ENCODE results near the gene ACY1.
"Not testable (repeated sequence)": the region's sequence is repeated elsewhere in the genome, so short reads cannot be mapped to it uniquely, and the experiment has no call there.

ACY1 gene

DNA sequence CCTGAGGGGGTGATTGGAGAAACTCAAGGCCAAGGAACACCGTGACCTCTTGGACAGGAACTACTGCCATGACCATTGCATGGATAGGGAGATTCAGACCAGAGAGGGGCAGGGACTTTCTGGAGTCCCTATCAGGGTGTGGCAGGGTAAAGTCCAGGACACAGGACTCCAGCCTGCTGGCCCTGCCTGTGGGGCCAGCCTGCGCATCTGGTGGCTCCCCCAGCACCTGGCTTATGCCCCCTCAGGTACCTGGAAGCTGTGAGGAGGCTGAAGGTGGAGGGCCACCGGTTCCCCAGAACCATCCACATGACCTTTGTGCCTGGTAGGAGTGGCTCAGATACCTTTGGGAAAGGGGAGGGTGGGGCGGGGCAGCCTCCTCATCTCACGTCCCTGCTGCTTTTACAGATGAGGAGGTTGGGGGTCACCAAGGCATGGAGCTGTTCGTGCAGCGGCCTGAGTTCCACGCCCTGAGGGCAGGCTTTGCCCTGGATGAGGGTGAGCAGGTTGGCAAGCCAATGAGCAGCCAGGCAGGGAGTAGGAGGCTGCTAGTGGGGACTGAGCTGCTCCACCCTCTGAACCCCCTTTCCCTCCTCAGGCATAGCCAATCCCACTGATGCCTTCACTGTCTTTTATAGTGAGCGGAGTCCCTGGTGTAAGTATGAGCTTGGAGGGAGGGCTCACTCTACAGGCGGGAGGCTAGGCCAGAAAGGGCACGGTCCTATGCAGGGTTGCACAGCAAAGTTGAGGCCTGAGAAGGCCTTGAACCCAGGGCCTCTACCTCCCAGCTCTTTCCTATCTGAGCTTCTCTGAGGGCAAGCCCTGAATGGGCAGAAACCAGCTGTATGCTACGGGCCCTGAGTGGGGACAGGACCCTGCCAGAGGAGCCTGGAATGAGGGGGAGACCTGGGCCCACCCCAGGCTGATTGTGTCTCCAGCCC lies 2.9 kb downstream of the ACY1 start:
- DNase-seq = no peak

GRCh38 chr3:51987568-51987967 lies 4.2 kb downstream of the ACY1 start:
- no peak for DNase-seq

DNA sequence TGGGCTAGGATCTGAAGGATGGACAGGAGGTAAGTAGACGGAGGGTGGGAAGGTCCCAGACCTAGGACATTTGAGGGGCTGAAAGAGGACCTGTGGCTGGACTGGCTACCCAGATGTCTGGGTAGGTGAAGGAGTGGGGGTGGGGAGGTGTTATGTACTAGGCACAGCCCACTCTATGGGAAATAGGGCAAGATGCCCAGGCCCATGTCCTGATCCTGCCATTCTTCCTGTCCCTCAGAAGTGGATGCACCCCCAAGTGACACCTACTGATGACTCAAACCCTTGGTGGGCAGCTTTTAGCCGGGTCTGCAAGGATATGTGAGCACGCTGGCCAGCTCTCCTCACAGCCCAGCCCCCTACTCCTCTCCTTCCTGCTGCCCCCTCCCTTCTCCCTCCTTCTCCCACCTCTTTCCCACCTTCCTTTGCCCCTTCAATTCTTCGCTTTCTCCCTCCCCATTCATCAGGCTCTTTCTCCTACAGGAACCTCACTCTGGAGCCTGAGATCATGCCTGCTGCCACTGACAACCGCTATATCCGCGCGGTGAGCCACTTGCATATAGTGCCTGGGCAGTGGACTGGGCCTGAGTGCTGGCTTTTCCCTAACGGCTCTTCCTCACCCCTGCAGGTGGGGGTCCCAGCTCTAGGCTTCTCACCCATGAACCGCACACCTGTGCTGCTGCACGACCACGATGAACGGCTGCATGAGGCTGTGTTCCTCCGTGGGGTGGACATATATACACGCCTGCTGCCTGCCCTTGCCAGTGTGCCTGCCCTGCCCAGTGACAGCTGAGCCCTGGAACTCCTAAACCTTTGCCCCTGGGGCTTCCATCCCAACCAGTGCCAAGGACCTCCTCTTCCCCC lies 5.2 kb downstream of the ACY1 start:
- no peak for DNase-seq

GRCh38 chr3:51990501-51990971 lies 7.2 kb downstream of the ACY1 start:
- not testable (repeated sequence) for DNase-seq

DNA sequence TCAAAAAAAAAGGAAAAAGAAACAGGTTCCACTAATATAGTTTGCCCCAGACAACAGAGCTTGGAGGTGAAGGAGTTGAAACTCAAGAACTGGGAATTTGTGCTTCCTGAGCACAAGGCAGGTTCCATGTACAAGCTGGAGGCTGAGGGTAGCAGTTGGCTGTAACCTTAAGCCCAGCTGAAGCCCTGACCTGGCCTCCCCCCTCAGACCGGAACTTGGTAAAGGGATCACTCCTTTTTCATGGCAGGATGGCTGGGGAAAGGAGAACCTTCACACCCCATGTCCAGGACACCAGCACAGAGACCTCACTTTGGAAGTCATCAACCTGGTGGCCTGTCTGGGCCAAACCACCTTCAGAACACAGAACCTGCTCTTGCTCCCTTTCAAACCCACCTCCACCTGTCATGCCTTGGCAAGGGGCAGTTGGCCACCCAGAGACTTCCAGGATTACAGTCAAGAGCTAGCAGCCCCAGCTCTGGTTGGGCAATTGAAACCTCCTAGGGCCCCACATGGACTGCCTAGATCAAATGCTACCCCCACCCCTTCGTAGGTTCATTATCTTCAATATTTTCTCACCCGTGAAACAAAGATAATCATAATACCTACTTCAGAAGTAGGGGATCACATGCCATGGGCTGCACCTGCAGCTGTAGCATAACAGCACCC lies 8.8 kb downstream of the ACY1 start:
- no peak for DNase-seq

DNA sequence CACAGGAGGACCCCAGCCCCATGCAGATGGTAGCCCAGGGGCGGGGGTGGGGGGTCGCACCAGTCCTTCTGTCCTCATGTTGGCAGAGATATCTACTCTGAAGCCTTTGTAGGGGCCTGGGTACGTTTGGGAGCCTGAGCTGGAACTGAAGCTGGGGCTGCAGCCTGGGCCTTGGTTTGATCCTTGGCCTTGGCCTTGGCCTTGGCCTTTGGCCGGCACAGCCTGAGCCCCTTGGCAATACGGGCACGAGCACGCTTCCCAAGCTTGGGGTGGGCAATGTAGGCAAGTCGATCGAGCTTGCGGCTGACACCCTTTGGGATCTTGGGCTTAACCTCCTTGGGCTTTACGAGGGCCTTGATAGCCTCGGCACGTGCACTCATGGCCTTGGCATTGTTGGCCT lies 10.3 kb downstream of the ACY1 start:
- not testable (repeated sequence) for DNase-seq

- DNase-seq = no peak
These were observed 11.2 kb downstream of the ACY1 start for GRCh38 chr3:51994530-51994929.

DNA sequence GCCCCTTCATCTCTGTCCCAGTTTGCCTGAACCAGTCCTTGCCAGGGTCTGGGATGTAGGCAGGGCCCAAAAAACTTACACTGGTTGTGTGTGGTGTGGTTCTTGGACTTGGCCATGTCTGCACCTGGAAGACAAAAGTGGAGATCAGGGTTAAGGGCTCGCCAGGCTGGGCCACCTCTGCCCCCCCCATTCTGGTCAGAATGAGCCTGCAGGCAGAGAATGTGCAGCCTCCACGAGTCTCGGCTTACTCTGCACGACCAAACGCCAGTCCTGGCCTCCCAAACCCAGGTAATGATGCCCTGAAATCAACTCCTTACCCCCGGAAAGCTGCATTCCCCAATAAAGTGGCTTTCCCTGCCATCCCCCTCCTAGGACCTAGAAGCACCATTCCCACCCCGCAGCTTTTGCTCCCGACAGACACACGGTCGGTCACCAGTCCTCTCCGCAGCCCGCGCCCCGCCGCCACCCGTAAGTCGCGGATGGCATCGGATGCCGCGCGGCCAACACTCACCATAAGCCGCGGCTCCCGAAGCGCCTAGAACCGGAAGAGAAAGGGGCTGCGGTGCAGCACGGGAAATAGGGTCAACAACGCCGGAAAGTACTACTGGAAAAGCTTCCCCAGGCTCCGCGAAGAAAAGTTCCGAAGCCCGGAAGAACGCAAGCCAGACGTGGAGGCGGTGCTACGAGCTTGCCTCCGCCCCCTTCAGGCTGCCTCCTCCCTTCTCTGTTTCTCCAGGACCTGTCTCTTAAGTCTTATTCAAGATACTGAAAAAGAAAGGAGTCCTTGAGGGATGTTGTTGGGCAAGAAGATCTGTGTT lies 12.2 kb downstream of the ACY1 start, which contains the start of gene RPL29:
TSS of gene RPL29 (minus strand) at position 550 of the 818 bp plus-strand sequence. CDS start at position 116, 434 bp downstream.
- DNase-seq = peak; percentile 86

GRCh38 chr3:51997172-51997571 lies 13.8 kb downstream of the ACY1 start:
- DNase-seq = no peak

DNA sequence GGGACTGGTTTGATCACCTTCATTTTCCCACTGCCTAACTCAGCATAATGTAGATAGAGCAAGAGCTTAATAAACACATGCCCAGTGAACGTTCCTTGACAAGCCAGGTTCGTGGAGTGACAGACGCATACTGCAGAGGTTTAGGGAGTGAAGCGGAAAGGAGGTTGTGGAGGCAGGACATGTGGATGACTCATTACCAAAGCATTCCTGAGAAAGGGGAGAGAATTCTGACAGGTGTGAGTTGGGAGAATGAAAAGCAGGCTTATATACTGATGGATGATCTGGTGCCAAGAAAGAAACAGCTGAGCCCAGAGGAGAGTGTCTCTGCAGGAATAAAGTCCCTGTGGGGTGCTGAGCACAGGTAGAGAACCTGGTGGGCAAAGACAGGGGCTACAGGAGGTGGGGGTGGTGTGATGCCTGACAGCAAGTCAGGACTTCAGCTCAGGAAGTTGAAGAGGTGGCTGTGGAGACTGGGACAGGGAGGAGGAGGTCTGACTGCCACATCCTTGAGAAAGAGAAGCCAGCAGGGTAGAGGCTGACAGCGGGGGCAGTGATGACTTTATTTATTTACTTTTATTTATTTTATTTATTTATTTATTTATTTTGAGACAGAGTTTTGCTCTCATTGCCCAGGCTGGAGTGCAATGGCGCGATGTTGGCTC lies 14.7 kb downstream of the ACY1 start:
- no peak for DNase-seq

- no peak for DNase-seq
These were observed 15.4 kb downstream of the ACY1 start for GRCh38 chr3:51998774-51999173.

DNA sequence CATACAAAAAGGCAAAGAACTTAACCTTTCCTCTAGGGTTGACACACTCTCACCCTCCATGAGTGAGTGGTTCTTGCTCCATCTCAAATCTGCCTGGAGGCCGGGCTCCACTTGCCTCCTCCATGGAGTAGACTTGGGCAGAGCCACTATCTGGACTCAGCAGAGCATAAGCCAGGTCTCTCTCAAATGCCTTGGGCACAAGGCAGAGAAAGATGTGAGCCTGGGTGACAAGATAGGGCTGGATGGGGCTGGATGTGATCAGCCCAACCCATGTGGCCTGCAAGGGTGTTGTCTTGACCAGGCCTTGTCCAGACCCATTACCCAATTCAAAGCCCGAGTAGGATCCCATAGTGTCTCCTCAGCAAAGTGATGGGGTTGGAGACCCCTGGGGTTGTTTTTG lies 16.5 kb downstream of the ACY1 start:
- DNase-seq = no peak

- peak; percentile 75 for DNase-seq
These were observed 18.2 kb downstream of the ACY1 start for GRCh38 chr3:52001443-52001974.

DNA sequence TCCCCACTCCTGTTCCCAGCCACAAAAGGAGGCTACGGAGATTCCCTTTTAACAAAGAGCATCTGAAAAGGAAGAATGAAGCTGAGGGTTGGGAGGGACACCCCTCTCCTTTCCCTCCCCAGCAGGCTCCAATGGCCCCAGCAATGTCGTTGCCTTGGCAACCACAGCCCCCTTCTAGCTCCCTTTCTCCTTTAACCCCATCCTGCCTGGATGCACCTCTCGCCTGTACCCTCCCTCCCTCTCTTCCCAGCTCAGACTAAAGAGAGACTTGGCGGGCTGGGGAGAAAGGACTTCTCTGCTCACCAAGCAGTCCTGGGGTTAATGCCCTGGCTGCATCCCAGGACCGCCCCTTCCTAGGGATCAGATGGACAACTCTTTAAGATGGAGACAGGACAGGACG lies 19.4 kb downstream of the ACY1 start:
- no peak for DNase-seq

GRCh38 chr3:52004163-52004787 lies 20.9 kb downstream of the ACY1 start:
- DNase-seq = no peak

- no peak for DNase-seq
These were observed 21.6 kb downstream of the ACY1 start for GRCh38 chr3:52004906-52005395.

DNA sequence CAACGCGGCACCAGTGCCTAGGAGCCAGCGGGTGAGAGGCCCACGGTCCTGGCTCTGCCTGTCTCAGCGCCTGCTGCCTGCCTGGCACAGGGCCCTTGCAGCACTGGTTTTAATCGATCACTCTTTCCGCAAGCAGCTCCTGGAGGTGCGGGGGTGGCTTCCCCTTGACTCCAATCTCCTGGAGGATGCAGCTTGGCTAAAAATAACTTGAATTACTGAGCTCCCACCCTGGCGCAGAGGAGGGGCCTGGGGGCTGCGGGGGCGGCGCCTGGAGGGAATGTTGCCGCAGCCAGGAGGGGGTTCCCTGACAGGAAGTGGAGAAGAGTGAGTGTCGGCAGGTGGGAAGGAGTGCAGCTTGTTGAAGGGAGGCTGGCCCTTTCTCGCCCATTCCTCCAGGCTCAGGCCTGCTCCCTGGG lies 22.2 kb downstream of the ACY1 start:
- DNase-seq = no peak

DNA sequence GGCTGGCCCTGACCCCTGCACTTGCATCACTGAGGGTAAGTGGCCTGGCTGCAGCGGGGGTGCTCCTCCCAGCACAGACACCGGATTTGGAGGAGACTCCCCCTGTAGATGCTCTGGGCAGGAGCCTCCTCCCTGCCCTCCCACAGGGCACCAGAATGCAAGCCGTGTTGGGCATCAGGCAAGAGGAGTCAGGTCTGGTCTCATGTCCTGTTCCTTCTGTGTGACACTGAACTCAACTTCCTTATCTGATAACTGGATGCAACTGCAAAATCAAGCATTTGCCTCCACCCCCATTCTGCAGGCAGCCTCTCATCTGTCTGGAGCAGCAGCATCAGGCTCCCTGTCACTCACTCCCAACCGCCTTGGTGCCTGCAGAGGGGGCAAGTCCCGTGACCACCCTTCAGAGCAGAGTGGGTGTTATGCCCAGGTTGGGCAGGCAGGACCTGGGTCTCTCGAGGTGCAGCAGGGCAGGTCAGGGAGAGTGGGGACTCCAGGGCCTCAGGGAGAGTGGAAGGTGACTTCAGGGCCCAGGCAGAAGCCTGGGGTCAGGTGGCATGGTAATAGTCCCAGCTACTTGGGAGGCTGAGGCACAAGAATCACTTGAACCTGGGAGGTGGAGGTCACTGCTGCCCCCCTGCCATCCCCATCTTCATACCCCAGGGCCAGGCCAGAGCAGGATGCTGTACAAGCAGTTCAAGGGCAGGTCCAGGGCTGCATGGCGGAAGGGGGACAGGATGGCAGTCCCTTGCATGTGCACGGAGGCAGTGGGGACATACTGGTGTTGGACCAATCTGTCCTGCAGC lies 22.9 kb downstream of the ACY1 start:
- DNase-seq = no peak

- DNase-seq = no peak
These were observed 23.4 kb downstream of the ACY1 start for GRCh38 chr3:52006820-52007133.

- DNase-seq = no peak
These were observed 24.0 kb downstream of the ACY1 start for GRCh38 chr3:52007291-52007690.
